ENCODE results near the gene ZNF804A. TPM values are rescaled to one million over a fixed set of nuclear protein-coding genes. Genes with fewer than 3 reads are reported as not detected.
A peak's percentile ranks its signal among the peaks of the same experiment; 100 is the strongest.

Gene ZNF804A
- polyA plus RNA-seq, 4 donors, result 0.22 to 1.9 (median 0.55) TPM

GRCh38 chr2:184624311-184624710 lies 26.0 kb downstream of the ZNF804A start:
- Histone ChIP-seq H3K36me3 (ENCODE audit: control insufficient read depth in 3 of 3, insufficient read depth in 2 of 3, low read depth in 1 of 3, low read length in 3 of 3) (no peaks in the 10 kb centered on the region), H3K27ac (ENCODE audit: low read depth in 1 of 3, low read length in 2 of 3) (no peak overlapping the region), H3K9me3 (ENCODE audit: control insufficient read depth in 2 of 2, insufficient read depth in 1 of 2, low read depth in 1 of 2, low read length in 1 of 2) (no peaks in the 10 kb centered on the region), H3K4me3 (ENCODE audit: low read depth in 1 of 3, low read length in 3 of 3) (no peak overlapping the region), H3K27me3 (ENCODE audit: control insufficient read depth in 3 of 3, insufficient read depth in 3 of 3, low read length in 3 of 3) (no peaks in the 10 kb centered on the region), H3K4me1 (ENCODE audit: control insufficient read depth in 3 of 3, insufficient read depth in 2 of 3, low read depth in 1 of 3, low read length in 2 of 3) (no peaks in the 10 kb centered on the region)
- FAIRE-seq (no peak), DNase-seq (no peak)

GRCh38 chr2:184628051-184628450 lies 29.7 kb downstream of the ZNF804A start:
- no peak overlapping the region for H3K27ac ChIP-seq (ENCODE audit: low read depth in 1 of 3, low read length in 2 of 3)
- no peaks in the 10 kb centered on the region for H3K4me1 ChIP-seq (ENCODE audit: control insufficient read depth in 3 of 3, insufficient read depth in 2 of 3, low read depth in 1 of 3, low read length in 2 of 3)
- no peaks in the 10 kb centered on the region for H3K27me3 ChIP-seq (ENCODE audit: control insufficient read depth in 3 of 3, insufficient read depth in 3 of 3, low read length in 3 of 3)
- no peak for DNase-seq
- H3K36me3 ChIP-seq (ENCODE audit: control insufficient read depth in 3 of 3, insufficient read depth in 2 of 3, low read depth in 1 of 3, low read length in 3 of 3), result no peaks in the 10 kb centered on the region
- no peak overlapping the region for H3K4me3 ChIP-seq (ENCODE audit: low read depth in 1 of 3, low read length in 3 of 3)
- WGBS, 3 donors, result 88 to 96% (median 93%) methylated on average over 7 of the region's 7 CpGs
- FAIRE-seq, result no peak
- H3K9me3 ChIP-seq (ENCODE audit: control insufficient read depth in 2 of 2, insufficient read depth in 1 of 2, low read depth in 1 of 2, low read length in 1 of 2), result no peaks in the 10 kb centered on the region

- H3K27ac ChIP-seq (ENCODE audit: low read depth in 1 of 3, low read length in 2 of 3), result no peak overlapping the region
- no peaks in the 10 kb centered on the region for H3K36me3 ChIP-seq (ENCODE audit: control insufficient read depth in 3 of 3, insufficient read depth in 2 of 3, low read depth in 1 of 3, low read length in 3 of 3)
- no peak overlapping the region for H3K4me3 ChIP-seq (ENCODE audit: low read depth in 1 of 3, low read length in 3 of 3)
- H3K27me3 ChIP-seq (ENCODE audit: control insufficient read depth in 3 of 3, insufficient read depth in 3 of 3, low read length in 3 of 3), result no peaks in the 10 kb centered on the region
- no peak for DNase-seq
- H3K4me1 ChIP-seq (ENCODE audit: control insufficient read depth in 3 of 3, insufficient read depth in 2 of 3, low read depth in 1 of 3, low read length in 2 of 3), result peaks cover 0 to 5% (median 0%) of the 10 kb centered on the region in 3 donors
- no peak for FAIRE-seq
- H3K9me3 ChIP-seq (ENCODE audit: control insufficient read depth in 2 of 2, insufficient read depth in 1 of 2, low read depth in 1 of 2, low read length in 1 of 2), result no peaks in the 10 kb centered on the region
These were observed 35.4 kb downstream of the ZNF804A start for GRCh38 chr2:184633726-184634125.

- no peak overlapping the region for H3K4me3 ChIP-seq (ENCODE audit: low read depth in 1 of 3, low read length in 3 of 3)
- FAIRE-seq (no peak), DNase-seq (peak; percentile 48 to 60)
- 8 to 58% (median 24%) methylated on average over 1 of the region's 1 CpG for WGBS, 3 donors
- H3K4me1 ChIP-seq (ENCODE audit: control insufficient read depth in 3 of 3, insufficient read depth in 2 of 3, low read depth in 1 of 3, low read length in 2 of 3), result peaks cover 0 to 5% (median 0%) of the 10 kb centered on the region in 3 donors
- H3K27me3 ChIP-seq (ENCODE audit: control insufficient read depth in 3 of 3, insufficient read depth in 3 of 3, low read length in 3 of 3), result no peaks in the 10 kb centered on the region
- H3K9me3 ChIP-seq (ENCODE audit: control insufficient read depth in 2 of 2, insufficient read depth in 1 of 2, low read depth in 1 of 2, low read length in 1 of 2), result no peaks in the 10 kb centered on the region
- H3K27ac ChIP-seq (ENCODE audit: low read depth in 1 of 3, low read length in 2 of 3), result peak overlapping the region in 1 of 3 donors; percentile 25
- no peaks in the 10 kb centered on the region for H3K36me3 ChIP-seq (ENCODE audit: control insufficient read depth in 3 of 3, insufficient read depth in 2 of 3, low read depth in 1 of 3, low read length in 3 of 3)
These were observed 39.5 kb downstream of the ZNF804A start for GRCh38 chr2:184637781-184638180.

- no peaks in the 10 kb centered on the region for H3K36me3 ChIP-seq (ENCODE audit: control insufficient read depth in 3 of 3, insufficient read depth in 2 of 3, low read depth in 1 of 3, low read length in 3 of 3)
- peaks cover 0 to 3% (median 0%) of the 10 kb centered on the region in 3 donors for H3K4me1 ChIP-seq (ENCODE audit: control insufficient read depth in 3 of 3, insufficient read depth in 2 of 3, low read depth in 1 of 3, low read length in 2 of 3)
- no peak overlapping the region for H3K4me3 ChIP-seq (ENCODE audit: low read depth in 1 of 3, low read length in 3 of 3)
- H3K27me3 ChIP-seq (ENCODE audit: control insufficient read depth in 3 of 3, insufficient read depth in 3 of 3, low read length in 3 of 3), result no peaks in the 10 kb centered on the region
- no peak overlapping the region for H3K27ac ChIP-seq (ENCODE audit: low read depth in 1 of 3, low read length in 2 of 3)
- no peaks in the 10 kb centered on the region for H3K9me3 ChIP-seq (ENCODE audit: control insufficient read depth in 2 of 2, insufficient read depth in 1 of 2, low read depth in 1 of 2, low read length in 1 of 2)
- no peak for DNase-seq
- no peak for FAIRE-seq
These were observed 46.4 kb downstream of the ZNF804A start for GRCh38 chr2:184644685-184645084.

- no peaks in the 10 kb centered on the region for H3K36me3 ChIP-seq (ENCODE audit: control insufficient read depth in 3 of 3, insufficient read depth in 2 of 3, low read depth in 1 of 3, low read length in 3 of 3)
- no peaks in the 10 kb centered on the region for H3K27me3 ChIP-seq (ENCODE audit: control insufficient read depth in 3 of 3, insufficient read depth in 3 of 3, low read length in 3 of 3)
- no peaks in the 10 kb centered on the region for H3K9me3 ChIP-seq (ENCODE audit: control insufficient read depth in 2 of 2, insufficient read depth in 1 of 2, low read depth in 1 of 2, low read length in 1 of 2)
- WGBS, 3 donors, result 56 to 73% (median 70%) methylated on average over 2 of the region's 2 CpGs
- H3K27ac ChIP-seq (ENCODE audit: low read depth in 1 of 3, low read length in 2 of 3), result no peak overlapping the region
- no peak for FAIRE-seq
- peak; percentile 2 to 15 for DNase-seq
- H3K4me3 ChIP-seq (ENCODE audit: low read depth in 1 of 3, low read length in 3 of 3), result no peak overlapping the region
- H3K4me1 ChIP-seq (ENCODE audit: control insufficient read depth in 3 of 3, insufficient read depth in 2 of 3, low read depth in 1 of 3, low read length in 2 of 3), result peaks cover 0 to 3% (median 0%) of the 10 kb centered on the region in 3 donors
These were observed 47.8 kb downstream of the ZNF804A start for GRCh38 chr2:184646177-184646576.

GRCh38 chr2:184646593-184646992 lies 48.3 kb downstream of the ZNF804A start:
- Histone ChIP-seq H3K36me3 (ENCODE audit: control insufficient read depth in 3 of 3, insufficient read depth in 2 of 3, low read depth in 1 of 3, low read length in 3 of 3) (no peaks in the 10 kb centered on the region), H3K27me3 (ENCODE audit: control insufficient read depth in 3 of 3, insufficient read depth in 3 of 3, low read length in 3 of 3) (no peaks in the 10 kb centered on the region), H3K4me1 (ENCODE audit: control insufficient read depth in 3 of 3, insufficient read depth in 2 of 3, low read depth in 1 of 3, low read length in 2 of 3) (peaks cover 0 to 3% (median 0%) of the 10 kb centered on the region in 3 donors), H3K9me3 (ENCODE audit: control insufficient read depth in 2 of 2, insufficient read depth in 1 of 2, low read depth in 1 of 2, low read length in 1 of 2) (no peaks in the 10 kb centered on the region), H3K4me3 (ENCODE audit: low read depth in 1 of 3, low read length in 3 of 3) (no peak overlapping the region), H3K27ac (ENCODE audit: low read depth in 1 of 3, low read length in 2 of 3) (no peak overlapping the region)
- 85 to 95% (median 92%) methylated on average over 4 of the region's 4 CpGs for WGBS, 3 donors
- FAIRE-seq (no peak), DNase-seq (no peak)

- no peak for FAIRE-seq
These were observed 56.6 kb downstream of the ZNF804A start for GRCh38 chr2:184654945-184655344.

GRCh38 chr2:184677171-184677570 lies 78.8 kb downstream of the ZNF804A start:
- WGBS, 3 donors, result 76 to 84% (median 82%) methylated on average over 2 of the region's 2 CpGs
- Histone ChIP-seq H3K9me3 (ENCODE audit: control insufficient read depth in 2 of 2, insufficient read depth in 1 of 2, low read depth in 1 of 2, low read length in 1 of 2) (peaks cover 2 to 14% of the 10 kb centered on the region in 2 donors), H3K36me3 (ENCODE audit: control insufficient read depth in 3 of 3, insufficient read depth in 2 of 3, low read depth in 1 of 3, low read length in 3 of 3) (no peaks in the 10 kb centered on the region), H3K4me1 (ENCODE audit: control insufficient read depth in 3 of 3, insufficient read depth in 2 of 3, low read depth in 1 of 3, low read length in 2 of 3) (no peaks in the 10 kb centered on the region), H3K27ac (ENCODE audit: low read depth in 1 of 3, low read length in 2 of 3) (no peak overlapping the region), H3K27me3 (ENCODE audit: control insufficient read depth in 3 of 3, insufficient read depth in 3 of 3, low read length in 3 of 3) (no peaks in the 10 kb centered on the region), H3K4me3 (ENCODE audit: low read depth in 1 of 3, low read length in 3 of 3) (no peak overlapping the region)
- FAIRE-seq (no peak), DNase-seq (no peak)

More at GRCh38 chr2:184654945-184655344, 56.6 kb downstream of the ZNF804A start:
- Histone ChIP-seq H3K4me1 (ENCODE audit: control insufficient read depth in 3 of 3, insufficient read depth in 2 of 3, low read depth in 1 of 3, low read length in 2 of 3) (no peaks in the 10 kb centered on the region), H3K27me3 (ENCODE audit: control insufficient read depth in 3 of 3, insufficient read depth in 3 of 3, low read length in 3 of 3) (no peaks in the 10 kb centered on the region), H3K9me3 (ENCODE audit: control insufficient read depth in 2 of 2, insufficient read depth in 1 of 2, low read depth in 1 of 2, low read length in 1 of 2) (no peaks in the 10 kb centered on the region), H3K36me3 (ENCODE audit: control insufficient read depth in 3 of 3, insufficient read depth in 2 of 3, low read depth in 1 of 3, low read length in 3 of 3) (no peaks in the 10 kb centered on the region), H3K4me3 (ENCODE audit: low read depth in 1 of 3, low read length in 3 of 3) (no peak overlapping the region), H3K27ac (ENCODE audit: low read depth in 1 of 3, low read length in 2 of 3) (no peak overlapping the region)
- WGBS, 3 donors, result 48 to 57% (median 52%) methylated on average over 2 of the region's 2 CpGs
- no peak for DNase-seq

All from small intestine (tissue), 7 donors.